Osteoblast (primary cell): ENCODE measurements around the gene ANKS1B. TPM values are rescaled to one million over a fixed set of nuclear protein-coding genes. Genes with fewer than 3 reads are reported as not detected.
"Not testable (repeated sequence)": the region's sequence is repeated elsewhere in the genome, so short reads cannot be mapped to it uniquely, and the experiment has no call there.

Source experiments
- DNase-seq: peaks from one replicate; pipeline ENCODE4 v3.0.0; 2011; ENCODE audit warnings: low spot score, mixed read lengths; ENCODE audit not compliant: insufficient read length; ENCODE audit errors: missing footprints
- H2AFZ ChIP-seq: 2 replicates; pipeline ENCODE4 v1.6.0; 2011; ENCODE audit warnings: mild to moderate bottlenecking, low read length
- H3K27ac ChIP-seq: 2 replicates; pipeline ENCODE4 v1.5.1; 2011; ENCODE audit warnings: mild to moderate bottlenecking, low read depth, low read length, moderate library complexity
- H3K27me3 ChIP-seq: 2 replicates; pipeline ENCODE4 v1.6.0; 2012; ENCODE audit warnings: mild to moderate bottlenecking, control low read depth, inconsistent platforms, low read length, moderate library complexity; ENCODE audit not compliant: insufficient read depth
- H3K36me3 ChIP-seq: 2 replicates; pipeline ENCODE4 v1.5.1; 2011; ENCODE audit warnings: mild to moderate bottlenecking, low read length, control low read depth, moderate library complexity; ENCODE audit not compliant: insufficient read depth
- H3K4me1 ChIP-seq: 2 replicates; pipeline ENCODE4 v1.5.1; 2011; ENCODE audit warnings: mild to moderate bottlenecking, low read length, control low read depth, moderate library complexity; ENCODE audit not compliant: insufficient read depth
- H3K4me2 ChIP-seq: 2 replicates; pipeline ENCODE4 v1.6.0; 2011; ENCODE audit warnings: mild to moderate bottlenecking, low read length; ENCODE audit not compliant: insufficient read depth
- H3K4me3 ChIP-seq: fragments of 200-600 bp; sonication (generic); 3 replicates; pipeline ENCODE4 v1.5.1; 2012; ENCODE audit warnings: mild to moderate bottlenecking, low read length, inconsistent platforms; ENCODE audit not compliant: insufficient read depth
- H3K79me2 ChIP-seq: 2 replicates; pipeline ENCODE4 v1.6.0; 2012; ENCODE audit warnings: mild to moderate bottlenecking, low read length, control low read depth, inconsistent platforms; ENCODE audit not compliant: insufficient read depth
- H3K9me3 ChIP-seq: 2 replicates; pipeline ENCODE4 v1.5.1; 2011; ENCODE audit warnings: low read depth, low read length, control low read depth
- H4K20me1 ChIP-seq: 2 replicates; pipeline ENCODE4 v1.6.0; 2012; ENCODE audit warnings: mild to moderate bottlenecking, low read length, control low read depth; ENCODE audit not compliant: insufficient read depth
- CTCF ChIP-seq: IDR thresholded peaks from 2 replicates; pipeline ENCODE4 v1.5.1; 2011; ENCODE audit warnings: mild to moderate bottlenecking, low read depth, low read length, moderate library complexity; ENCODE audit errors: extremely low read depth
- total RNA-seq: library from RNA; depleted of rRNA; stranded (reverse); fragments of >200 nt; gene quantifications from 2 replicates; pipeline ENCODE4 v1.2.3, GENCODE V29; 2012

ANKS1B gene
- total RNA-seq, 1 donor, result 2.2 TPM

- no peak overlapping the region for H3K4me3 ChIP-seq
- no peak overlapping the region for H2AFZ ChIP-seq
- no peak for DNase-seq
- no peak overlapping the region for H3K4me2 ChIP-seq
- no peaks in the 10 kb centered on the region for H3K27me3 ChIP-seq
- H3K79me2 ChIP-seq, result no peaks in the 10 kb centered on the region
- H4K20me1 ChIP-seq, result no peaks in the 10 kb centered on the region
- no peaks in the 10 kb centered on the region for H3K9me3 ChIP-seq
- no peak for TF ChIP-seq CTCF
- H3K4me1 ChIP-seq, result no peaks in the 10 kb centered on the region
- H3K36me3 ChIP-seq, result no peaks in the 10 kb centered on the region
- H3K27ac ChIP-seq, result no peak overlapping the region
These were observed 261.8 kb downstream of the ANKS1B start for GRCh38 chr12:99722690-99723486.

DNA sequence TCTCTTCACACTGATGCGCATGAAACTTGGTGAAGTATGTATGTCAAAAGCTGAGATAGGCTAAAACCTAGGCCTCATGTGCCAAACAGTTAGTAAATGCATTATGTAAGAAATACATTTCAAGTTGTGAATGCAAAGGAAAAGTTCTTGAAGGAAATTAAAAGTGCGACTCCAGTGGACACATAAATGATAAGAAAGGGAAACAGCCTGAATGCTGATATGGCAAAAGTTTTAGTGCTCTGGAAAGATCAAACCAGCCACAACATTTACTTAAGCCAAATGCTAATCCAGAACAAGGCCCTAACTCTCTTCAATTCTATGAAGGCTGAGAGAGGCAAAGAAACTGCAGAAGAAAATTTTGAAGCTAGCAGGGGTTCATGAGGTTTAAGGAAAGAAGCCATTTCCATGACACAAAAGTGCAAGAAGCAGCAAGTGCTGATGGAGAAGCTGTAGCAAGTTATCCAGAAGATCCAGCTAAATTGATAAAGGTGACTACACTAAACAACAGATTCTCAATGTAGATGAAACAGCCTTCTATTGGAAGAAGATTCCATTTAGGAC is 262.9 kb downstream of the ANKS1B start:
- no peaks in the 10 kb centered on the region for H4K20me1 ChIP-seq
- no peaks in the 10 kb centered on the region for H3K79me2 ChIP-seq
- TF ChIP-seq CTCF, result no peak
- H3K36me3 ChIP-seq, result no peaks in the 10 kb centered on the region
- no peaks in the 10 kb centered on the region for H3K4me1 ChIP-seq
- H3K9me3 ChIP-seq, result no peaks in the 10 kb centered on the region
- H3K27me3 ChIP-seq, result no peaks in the 10 kb centered on the region
- H2AFZ ChIP-seq, result no peak overlapping the region
- no peak overlapping the region for H3K4me2 ChIP-seq
- DNase-seq, result no peak
- H3K4me3 ChIP-seq, result no peak overlapping the region
- no peak overlapping the region for H3K27ac ChIP-seq

GRCh38 chr12:99720083-99720465 is 264.7 kb downstream of the ANKS1B start:
- not testable (repeated sequence) for H3K79me2 ChIP-seq, H3K27me3 ChIP-seq, H3K4me3 ChIP-seq, DNase-seq, H3K36me3 ChIP-seq, H2AFZ ChIP-seq, H3K4me1 ChIP-seq, H4K20me1 ChIP-seq, H3K9me3 ChIP-seq, H3K27ac ChIP-seq, H3K4me2 ChIP-seq

GRCh38 chr12:99719411-99720082 is 265.2 kb downstream of the ANKS1B start:
- not testable (repeated sequence) for H3K27me3 ChIP-seq

GRCh38 chr12:99715841-99716510 is 268.8 kb downstream of the ANKS1B start:
- not testable (repeated sequence) for H3K4me3 ChIP-seq, H3K4me2 ChIP-seq, H3K9me3 ChIP-seq, DNase-seq, H2AFZ ChIP-seq, H4K20me1 ChIP-seq, H3K4me1 ChIP-seq, H3K79me2 ChIP-seq, H3K36me3 ChIP-seq, H3K27ac ChIP-seq, H3K27me3 ChIP-seq

More at GRCh38 chr12:99719411-99720082, 265.2 kb downstream of the ANKS1B start:
- not testable (repeated sequence) for H3K4me3 ChIP-seq, H3K4me1 ChIP-seq, H4K20me1 ChIP-seq, H3K79me2 ChIP-seq, H2AFZ ChIP-seq, DNase-seq, H3K27ac ChIP-seq, H3K4me2 ChIP-seq, H3K9me3 ChIP-seq, H3K36me3 ChIP-seq

- not testable (repeated sequence) for DNase-seq, H3K9me3 ChIP-seq, H4K20me1 ChIP-seq, H3K4me3 ChIP-seq, H2AFZ ChIP-seq, H3K4me2 ChIP-seq, H3K36me3 ChIP-seq, H3K79me2 ChIP-seq, H3K27ac ChIP-seq, H3K27me3 ChIP-seq, H3K4me1 ChIP-seq
These were observed 269.8 kb downstream of the ANKS1B start for GRCh38 chr12:99714921-99715320.
